ENCODE results near the gene OTOF.

Gene OTOF

GRCh38 chr2:26477911-26478253 is at the start of gene OTOF:
OTOF (minus strand) TSS chr2:26478124.
- ChIA-PET POLR2A (no interaction called here), CTCF (no interaction called here)
- TF ChIP-seq CTBP1 (IDR thresholded peaks at IDR 0.05; ENCODE audit: borderline replicate concordance) (no peak), ZNF384 (IDR thresholded peaks at IDR 0.05) (no peak), SP1 (IDR thresholded peaks at IDR 0.05) (no peak), FOXK2 (IDR thresholded peaks at IDR 0.05) (no peak), ARNT (IDR thresholded peaks at IDR 0.05) (no peak), L3MBTL2 (conservative IDR thresholded peaks at IDR 0.05) (no peak), ELF4 (IDR thresholded peaks at IDR 0.05) (no peak), FOXM1 (IDR thresholded peaks at IDR 0.05; ENCODE audit: borderline replicate concordance) (no peak), LEF1 (IDR thresholded peaks at IDR 0.05; ENCODE audit: borderline replicate concordance) (no peak), BHLHE40 (IDR thresholded peaks at IDR 0.05; ENCODE audit: borderline replicate concordance) (no peak), HDGF (IDR thresholded peaks at IDR 0.05; ENCODE audit: borderline replicate concordance) (no peak), TARDBP (IDR thresholded peaks at IDR 0.05) (no peak), PKNOX1 (IDR thresholded peaks at IDR 0.05) (no peak), NFRKB (IDR thresholded peaks at IDR 0.05) (no peak), FOXA1 (IDR thresholded peaks at IDR 0.05) (no peak), SUZ12 (IDR thresholded peaks at IDR 0.05) (no peak)
- no peak for DNase-seq (ENCODE audit: extremely low spot score)

GRCh38 chr2:26526589-26526988 is 48.7 kb upstream of the OTOF start:
- ChIA-PET CTCF (no interaction called here), POLR2A (no interaction called here)
- no peak for DNase-seq (ENCODE audit: extremely low spot score)
- TF ChIP-seq PKNOX1 (IDR thresholded peaks at IDR 0.05), result no peak

- TF ChIP-seq LEF1 (IDR thresholded peaks at IDR 0.05; ENCODE audit: borderline replicate concordance) (no peak), HDGF (IDR thresholded peaks at IDR 0.05; ENCODE audit: borderline replicate concordance) (no peak), FOXK2 (IDR thresholded peaks at IDR 0.05) (no peak), FOXA1 (IDR thresholded peaks at IDR 0.05) (no peak), SP1 (IDR thresholded peaks at IDR 0.05) (no peak), TARDBP (IDR thresholded peaks at IDR 0.05) (no peak), FOXM1 (IDR thresholded peaks at IDR 0.05; ENCODE audit: borderline replicate concordance) (no peak), ELF4 (IDR thresholded peaks at IDR 0.05) (no peak), ARNT (IDR thresholded peaks at IDR 0.05) (no peak), L3MBTL2 (conservative IDR thresholded peaks at IDR 0.05) (no peak), PKNOX1 (IDR thresholded peaks at IDR 0.05) (no peak)
- ChIA-PET CTCF (no interaction called here), POLR2A (no interaction called here)
These were observed 48.2 kb upstream of the OTOF start for GRCh38 chr2:26526105-26526504.

GRCh38 chr2:26523750-26524149 is 45.8 kb upstream of the OTOF start:
- CTCF ChIA-PET, result no interaction called here
- TF ChIP-seq LEF1 (IDR thresholded peaks at IDR 0.05; ENCODE audit: borderline replicate concordance), result no peak
- no peak for TF ChIP-seq SP1 (IDR thresholded peaks at IDR 0.05)
- no peak for DNase-seq (ENCODE audit: extremely low spot score)
- POLR2A ChIA-PET, result no interaction called here

More at GRCh38 chr2:26526105-26526504, 48.2 kb upstream of the OTOF start:
- no peak for DNase-seq (ENCODE audit: extremely low spot score)

- no peak for DNase-seq (ENCODE audit: extremely low spot score)
- POLR2A ChIA-PET, result no interaction called here
- TF ChIP-seq LEF1 (IDR thresholded peaks at IDR 0.05; ENCODE audit: borderline replicate concordance) (no peak), FOXK2 (IDR thresholded peaks at IDR 0.05) (no peak), FOXM1 (IDR thresholded peaks at IDR 0.05; ENCODE audit: borderline replicate concordance) (no peak), ARNT (IDR thresholded peaks at IDR 0.05) (no peak), NFRKB (IDR thresholded peaks at IDR 0.05) (no peak), TARDBP (IDR thresholded peaks at IDR 0.05) (no peak), BHLHE40 (IDR thresholded peaks at IDR 0.05; ENCODE audit: borderline replicate concordance) (no peak), ZNF384 (IDR thresholded peaks at IDR 0.05) (no peak), ELF4 (IDR thresholded peaks at IDR 0.05) (no peak), PKNOX1 (IDR thresholded peaks at IDR 0.05) (no peak), SUZ12 (IDR thresholded peaks at IDR 0.05) (no peak), FOXA1 (IDR thresholded peaks at IDR 0.05) (no peak)
- CTCF ChIA-PET, result no interaction called here
These were observed 44.8 kb upstream of the OTOF start for GRCh38 chr2:26522751-26523171.

GRCh38 chr2:26522325-26522724 is 44.4 kb upstream of the OTOF start:
- ChIA-PET CTCF (no interaction called here), POLR2A (no interaction called here)
- DNase-seq (ENCODE audit: extremely low spot score), result no peak
- TF ChIP-seq FOXA1 (IDR thresholded peaks at IDR 0.05), result no peak
- no peak for TF ChIP-seq SUZ12 (IDR thresholded peaks at IDR 0.05)
- no peak for TF ChIP-seq ARNT (IDR thresholded peaks at IDR 0.05)
- TF ChIP-seq FOXK2 (IDR thresholded peaks at IDR 0.05), result no peak
- no peak for TF ChIP-seq ELF4 (IDR thresholded peaks at IDR 0.05)
- no peak for TF ChIP-seq HDGF (IDR thresholded peaks at IDR 0.05; ENCODE audit: borderline replicate concordance)
- TF ChIP-seq TARDBP (IDR thresholded peaks at IDR 0.05), result no peak
- TF ChIP-seq FOXM1 (IDR thresholded peaks at IDR 0.05; ENCODE audit: borderline replicate concordance), result no peak
- no peak for TF ChIP-seq BHLHE40 (IDR thresholded peaks at IDR 0.05; ENCODE audit: borderline replicate concordance)
- TF ChIP-seq SP1 (IDR thresholded peaks at IDR 0.05), result no peak
- no peak for TF ChIP-seq CTBP1 (IDR thresholded peaks at IDR 0.05; ENCODE audit: borderline replicate concordance)
- no peak for TF ChIP-seq NFRKB (IDR thresholded peaks at IDR 0.05)
- no peak for TF ChIP-seq ZNF384 (IDR thresholded peaks at IDR 0.05)
- no peak for TF ChIP-seq PKNOX1 (IDR thresholded peaks at IDR 0.05)
- no peak for TF ChIP-seq L3MBTL2 (conservative IDR thresholded peaks at IDR 0.05)
